ENCODE measurements around the gene DDIAS. TPM values are rescaled to one million over a fixed set of nuclear protein-coding genes. Genes with fewer than 3 reads are reported as not detected.

DDIAS gene
- total and polyA plus RNA-seq, 9 donors: 0.38 to 1.2 (median 0.69) TPM; not detected in 1

- DNase-seq: no peak
- intact Hi-C loops (cut with DNase I): no loop called here
- Histone ChIP-seq H3K36me3 (no peaks in the 10 kb centered on the region), H3K4me1 (ENCODE audit: insufficient read depth) (no peaks in the 10 kb centered on the region), H3K27ac (no peak overlapping the region), H3K27me3 (no peaks in the 10 kb centered on the region), H3K9me3 (no peaks in the 10 kb centered on the region), H3K4me3 (no peak overlapping the region)
- no peak for TF ChIP-seq EP300 (IDR thresholded peaks at IDR 0.05)
- no peak for TF ChIP-seq POLR2A (IDR thresholded peaks at IDR 0.05)
- TF ChIP-seq CTCF (IDR thresholded peaks at IDR 0.05): no peak
- 94 to 96% (median 96%) methylated on average over 6 of the region's 6 CpGs for WGBS, 3 donors
Observed at GRCh38 chr11:82981852-82982251, 80.3 kb downstream of the DDIAS start.

Other genes with a start within 250 kb of the DDIAS start
- gene FAM181B, start 167.9 kb upstream of the DDIAS start, total RNA-seq: 1 to 10 TPM; 1.1 to 2.1 (median 1.6) TPM
- gene FAM181B, start 167.9 kb upstream of the DDIAS start, polyA plus RNA-seq: 1 to 10 TPM; 1.2 to 1.4 TPM
- gene PRCP, start 1.3 kb upstream of the DDIAS start, total RNA-seq: 10 to 100 TPM; 36.4 to 69.0 (median 62.8) TPM
- gene PRCP, start 1.3 kb upstream of the DDIAS start, polyA plus RNA-seq: 100 to 1,000 TPM in 1 of 2 donors, 10 to 100 TPM in 1; 62.5 to 184 TPM
- 10 to 100 TPM in 6 of 7 donors, 1 to 10 TPM in 1; 9.0 to 30.4 (median 22.7) TPM for gene RAB30, start 170.2 kb downstream of the DDIAS start, total RNA-seq
- gene RAB30, start 170.2 kb downstream of the DDIAS start, polyA plus RNA-seq: 10 to 100 TPM in 1 of 2 donors, 1 to 10 TPM in 1; 6.8 to 27.4 TPM